ENCODE data around the gene SETDB2. TPM values are rescaled to one million over a fixed set of nuclear protein-coding genes. Genes with fewer than 3 reads are reported as not detected.
A peak's percentile ranks its signal among the peaks of the same experiment; 100 is the strongest.

Gene SETDB2
- total and polyA plus RNA-seq, 2 of the 13 experiments (the other 11 are each of a cell fraction or from before 2014, with no cell fraction given) = 8.1 to 8.7 TPM

DNA sequence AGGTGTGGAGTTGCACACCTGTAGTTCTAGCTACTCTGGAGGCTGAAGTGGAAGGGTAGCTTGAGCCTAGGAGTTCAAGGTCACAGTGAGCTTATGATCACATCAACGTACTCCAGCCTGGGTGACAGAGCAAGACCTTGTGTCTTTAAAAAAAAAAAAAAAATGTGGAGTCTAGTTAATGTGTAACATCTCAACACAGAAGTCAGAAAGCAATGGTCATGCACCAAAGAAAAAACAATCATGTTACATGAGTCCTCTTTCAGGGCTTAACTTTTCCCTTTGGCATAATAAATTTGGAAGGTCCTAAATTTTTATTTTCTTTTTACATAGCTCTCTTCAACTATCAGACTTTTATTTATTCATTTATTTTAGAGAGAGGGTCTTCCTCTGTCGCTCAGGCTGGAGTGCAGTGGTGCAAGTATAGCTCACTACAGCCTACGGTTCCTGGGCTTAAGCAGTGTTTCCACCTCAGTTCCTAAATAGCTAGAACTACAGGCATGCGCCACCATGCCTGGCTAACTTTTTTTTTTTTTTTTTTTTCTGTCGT, 22.3 kb downstream of the SETDB2 start:
- ATAC-seq (peak; percentile 87), DNase-seq (ENCODE audit: low spot score) (peak; percentile 87), FAIRE-seq (peak; percentile 94)
- Histone ChIP-seq H2AFZ (ENCODE audit: low read length) (no peak overlapping the region), H3K27me3 (ENCODE audit: control insufficient read depth in 1 of 2, insufficient read depth in 2 of 2, low read length in 2 of 2) (no peaks in the 10 kb centered on the region), H3K27ac (ENCODE audit: extremely low read length, insufficient read depth, low read length) (peak overlapping the region; percentile 96), H3K79me2 (ENCODE audit: insufficient read depth, low read length) (no peaks in the 10 kb centered on the region), H4K20me1 (ENCODE audit: insufficient read depth, low read length) (no peaks in the 10 kb centered on the region), H3K9ac (ENCODE audit: insufficient read depth, low read depth, low read length) (peak overlapping the region; percentile 66), H3K4me2 (ENCODE audit: low read depth, low read length) (peak overlapping the region; percentile 59), H3K36me3 (replicated peaks in 1 of 2; ENCODE audit: control insufficient read depth in 1 of 2, insufficient read depth in 2 of 2, low read length in 2 of 2) (peaks cover 10 to 28% of the 10 kb centered on the region in 2 experiments), H3K9me3 (ENCODE audit: low read length) (peaks cover 17% of the 10 kb centered on the region), H3K4me1 (ENCODE audit: insufficient read depth, low read length) (peaks cover 40% of the 10 kb centered on the region), H3K4me3 (replicated peaks in 1 of 3; ENCODE audit: insufficient read depth in 1 of 3, low read depth in 2 of 3, low read length in 3 of 3) (peak overlapping the region in 2 of 3 experiments; percentile 50; a peak in 2 of 6 replicates)
- in situ Hi-C loops (cut with HindIII; ENCODE audit: extremely low pct_ligation_motif_present, low pct_unique_long_range_greater_than_20kb) (no loop called here), intact Hi-C loops (cut with micrococcal nuclease; ENCODE audit: unreplicated experiment) (loop anchor here (1.0 to 2.0 kb wide), 2 partner anchors 22 to 28 kb away; partner anchors contain the start of genes CAB39L, PHF11 and SETDB2)
- ChIA-PET POLR2A (interaction anchor here (0.7 to 3.3 kb wide), 15 partner anchors 11 to 1987 kb away, joined by 3 to 123 read pairs (median 4); partner anchors contain the start of genes CAB39L, CDADC1, PHF11 and SETDB2), CTCF (ENCODE audit: low intra/inter-chr PET ratio, low total read pairs) (no interaction called here)
- BruUV-seq (replicated peaks) = no TSS peak
- WGBS (ENCODE audit: low lambda C conversion rate) = 2% methylated on average over 5 of the region's 5 CpGs
- TF ChIP-seq TOPORS (CRISPR knock-in tag; IDR thresholded peaks at IDR 0.05) = no peak
- TF ChIP-seq ZNF431 (CRISPR knock-in tag; IDR thresholded peaks at IDR 0.05; ENCODE audit: borderline replicate concordance, low read depth) = no peak
- no peak for TF ChIP-seq TBP (CRISPR knock-in tag; IDR thresholded peaks at IDR 0.05)
- TF ChIP-seq ZNF432 (CRISPR knock-in tag; IDR thresholded peaks at IDR 0.05; ENCODE audit: borderline replicate concordance) = no peak
- no peak for TF ChIP-seq RFX1 (IDR thresholded peaks at IDR 0.05)
- no peak for TF ChIP-seq KIAA2018 (CRISPR knock-in tag; IDR thresholded peaks at IDR 0.05; ENCODE audit: borderline replicate concordance)
- no peak for TF ChIP-seq PRDM4 (CRISPR knock-in tag; IDR thresholded peaks at IDR 0.05; ENCODE audit: borderline replicate concordance)
- TF ChIP-seq SCMH1 (CRISPR knock-in tag; IDR thresholded peaks at IDR 0.05; ENCODE audit: borderline replicate concordance) = no peak
- no peak for TF ChIP-seq ZNF326 (CRISPR knock-in tag; IDR thresholded peaks at IDR 0.05; ENCODE audit: borderline replicate concordance)
- TF ChIP-seq ZNF234 (CRISPR knock-in tag; conservative IDR thresholded peaks at IDR 0.05) = no peak
- no peak for TF ChIP-seq POLR2AphosphoS2 (IDR thresholded peaks at IDR 0.05; ENCODE audit: low read depth, low read length)
- no peak for TF ChIP-seq ZNF766 (CRISPR knock-in tag; IDR thresholded peaks at IDR 0.05; ENCODE audit: borderline replicate concordance)
- TF ChIP-seq ARNT (IDR thresholded peaks at IDR 0.05) = no peak
- TF ChIP-seq, protein P1, sequence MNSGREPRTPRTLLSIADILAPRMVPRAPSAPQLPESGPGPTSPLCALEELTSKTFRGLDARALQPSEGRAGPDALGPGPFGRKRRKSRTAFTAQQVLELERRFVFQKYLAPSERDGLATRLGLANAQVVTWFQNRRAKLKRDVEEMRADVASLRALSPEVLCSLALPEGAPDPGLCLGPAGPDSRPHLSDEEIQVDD (CRISPR knock-in tag; IDR thresholded peaks at IDR 0.05; ENCODE audit: borderline replicate concordance) = no peak
